WERI-Rb-1 (cell line): ENCODE data around the gene CACYBP.
A peak's percentile ranks its signal among the peaks of the same experiment; 100 is the strongest.

Source experiments
- DNase-seq: peaks from one replicate; pipeline ENCODE4 v3.0.0-alpha.2; 2020
- H3K27ac ChIP-seq: fragments of 250-450 bp; sonication (Bioruptor Pico); 2 replicates; pipeline ENCODE4 v1.5.1; 2020; ENCODE audit warnings: mild to moderate bottlenecking, moderate library complexity
- H3K27me3 ChIP-seq: fragments of 250-450 bp; sonication (Bioruptor Pico); 2 replicates; pipeline ENCODE4 v1.5.1; 2021; ENCODE audit warnings: mild to moderate bottlenecking, low read depth, moderate library complexity; ENCODE audit not compliant: insufficient read depth, severe bottlenecking
- H3K36me3 ChIP-seq: fragments of 250-450 bp; sonication (Bioruptor Pico); 2 replicates; pipeline ENCODE4 v1.5.1; 2020; ENCODE audit warnings: mild to moderate bottlenecking, moderate library complexity
- H3K4me3 ChIP-seq: 2 replicates; pipeline ENCODE4 v1.5.1; 2011; ENCODE audit warnings: low read depth, mild to moderate bottlenecking, control low read depth, low read length
- H3K9me3 ChIP-seq: fragments of 250-450 bp; sonication (Bioruptor Pico); 2 replicates; pipeline ENCODE4 v1.5.1; 2021; ENCODE audit warnings: mild to moderate bottlenecking, moderate library complexity; ENCODE audit not compliant: severe bottlenecking
- CTCF ChIP-seq: IDR thresholded peaks from 2 replicates; pipeline ENCODE4 v1.5.1; 2011; ENCODE audit warnings: low read depth, mild to moderate bottlenecking, control low read depth, inconsistent platforms, low read length

CACYBP gene

DNA sequence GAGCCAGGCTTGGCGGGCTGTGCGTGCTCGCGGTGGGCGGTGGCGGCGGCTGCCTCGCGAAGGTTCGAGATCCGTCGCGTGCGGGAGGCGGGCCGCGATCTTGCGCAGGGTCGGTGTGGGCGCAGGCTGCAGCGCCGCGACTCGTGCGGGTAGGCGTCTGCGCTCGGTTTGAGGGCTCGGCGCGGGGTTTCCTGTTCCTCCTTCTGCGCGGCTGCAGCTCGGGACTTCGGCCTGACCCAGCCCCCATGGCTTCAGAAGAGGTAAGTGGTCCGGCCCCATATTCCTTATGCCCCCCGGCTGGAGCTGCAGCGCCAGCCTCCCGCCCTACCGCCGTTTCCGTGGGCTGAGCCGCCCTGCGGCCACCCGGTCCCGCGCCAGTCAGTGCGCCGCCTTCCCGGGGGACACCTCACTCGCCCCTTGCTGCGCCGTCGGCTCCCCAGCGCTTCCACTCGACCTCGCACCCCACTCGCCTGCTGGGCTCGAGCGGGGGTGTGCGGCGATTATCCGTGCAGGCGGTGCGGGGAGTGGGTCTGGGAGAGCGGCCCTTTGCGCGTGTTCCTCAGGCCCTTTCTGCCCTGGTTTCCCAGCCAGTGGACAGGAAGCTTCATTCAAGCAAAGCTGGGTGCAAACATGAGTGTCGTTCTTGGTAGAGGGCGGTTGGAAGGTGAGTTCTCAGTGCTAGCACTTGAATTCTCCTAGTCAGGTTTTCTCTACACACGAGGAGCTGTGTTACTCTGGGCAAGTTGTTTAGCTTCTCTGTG lies at the start of gene CACYBP:
TSS of gene CACYBP (plus strand) at position 12 of the 761 bp plus-strand sequence. CDS start at position 246, 234 bp downstream.
- no peak for DNase-seq
- H3K36me3 ChIP-seq, result peaks cover 26% of the 10 kb centered on the region
- TF ChIP-seq CTCF, result peak; percentile 15; the same call in 1 of the 2 replicates
- no peaks in the 10 kb centered on the region for H3K27me3 ChIP-seq
- H3K4me3 ChIP-seq, result peak within 1 kb of the TSS; percentile 98
- no peaks in the 10 kb centered on the region for H3K9me3 ChIP-seq
- peak within 1 kb of the TSS; percentile 99 for H3K27ac ChIP-seq

- DNase-seq, result no peak
- no peaks in the 10 kb centered on the region for H3K36me3 ChIP-seq
- no peak overlapping the region for H3K4me3 ChIP-seq
- no peaks in the 10 kb centered on the region for H3K27me3 ChIP-seq
- no peak for TF ChIP-seq CTCF
- H3K9me3 ChIP-seq, result no peaks in the 10 kb centered on the region
- H3K27ac ChIP-seq, result no peak overlapping the region
These were observed 46.3 kb upstream of the CACYBP start for GRCh38 chr1:174953285-174954072.

DNA sequence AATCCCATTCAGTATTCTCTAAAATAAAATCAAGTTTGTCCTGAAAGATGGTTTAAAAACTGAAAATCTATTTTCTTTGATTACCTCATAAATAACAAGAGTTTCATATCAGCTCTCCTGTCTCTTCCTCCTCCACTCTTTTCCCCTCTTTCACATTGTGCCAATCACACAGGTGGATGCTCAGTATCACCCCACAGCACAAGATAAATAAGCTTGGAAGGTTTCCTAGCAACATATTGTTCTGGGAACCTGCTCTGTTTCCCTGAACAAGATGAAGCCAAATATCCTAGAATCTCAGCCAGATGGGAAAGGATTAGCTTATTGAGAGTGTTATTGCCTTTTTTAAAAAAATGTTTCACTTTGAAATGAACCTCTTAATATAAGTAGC lies 45.7 kb upstream of the CACYBP start:
- no peak overlapping the region for H3K27ac ChIP-seq
- no peak for DNase-seq

DNA sequence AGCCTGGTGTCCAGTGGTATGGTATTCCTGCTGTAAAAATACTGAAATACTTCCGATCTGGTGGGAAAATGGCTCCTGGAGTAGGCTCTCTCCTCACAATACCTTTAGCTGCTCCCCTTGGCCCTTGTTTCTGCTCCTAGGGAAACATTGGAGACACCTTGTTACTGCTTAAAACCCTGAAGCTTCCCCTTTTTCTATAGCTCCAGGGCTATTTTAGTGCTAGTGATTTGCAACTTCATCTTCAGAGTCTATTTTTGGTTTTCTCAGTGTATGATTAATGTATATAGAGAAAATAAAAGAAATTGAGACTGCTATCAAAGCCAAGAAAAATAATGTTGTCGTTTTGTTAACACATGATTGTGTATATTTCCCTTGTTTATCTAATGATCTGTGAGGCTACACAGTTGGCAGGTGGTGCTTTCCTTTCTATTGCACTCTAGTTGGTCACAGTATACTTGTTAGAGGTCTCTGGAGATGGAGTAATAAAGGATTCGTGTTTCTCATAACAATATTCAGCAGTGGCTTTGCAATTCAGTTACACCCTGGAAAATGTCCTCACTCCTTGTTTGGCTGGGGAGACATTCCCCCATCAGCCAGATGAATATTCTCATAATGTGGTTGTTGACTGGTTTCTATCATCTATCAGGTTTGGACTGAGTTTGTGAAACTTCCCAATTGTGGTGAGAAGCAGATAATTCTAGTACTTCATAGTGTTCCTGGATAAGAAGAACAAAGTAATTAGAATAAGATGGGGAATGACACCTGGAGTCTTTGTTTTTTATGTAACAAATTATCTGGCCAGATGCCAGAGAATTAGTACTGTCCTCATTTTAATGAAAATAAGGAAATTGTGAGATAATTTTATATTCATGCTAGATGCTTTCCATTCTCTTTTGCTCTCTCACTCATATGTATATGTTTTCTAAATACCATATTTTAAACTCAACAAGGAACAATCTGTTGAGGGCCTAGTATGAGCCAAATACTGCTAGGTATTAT lies 44.8 kb upstream of the CACYBP start:
- H3K36me3 ChIP-seq, result no peaks in the 10 kb centered on the region
- no peaks in the 10 kb centered on the region for H3K27me3 ChIP-seq
- DNase-seq, result no peak
- no peak for TF ChIP-seq CTCF
- H3K27ac ChIP-seq, result no peak overlapping the region
- no peaks in the 10 kb centered on the region for H3K9me3 ChIP-seq
- H3K4me3 ChIP-seq, result no peak overlapping the region

More for the DNA sequence above, 45.7 kb upstream of the CACYBP start:
- TF ChIP-seq CTCF, result no peak
- Histone ChIP-seq H3K27me3 (no peaks in the 10 kb centered on the region), H3K9me3 (no peaks in the 10 kb centered on the region), H3K4me3 (no peak overlapping the region), H3K36me3 (no peaks in the 10 kb centered on the region)

DNA sequence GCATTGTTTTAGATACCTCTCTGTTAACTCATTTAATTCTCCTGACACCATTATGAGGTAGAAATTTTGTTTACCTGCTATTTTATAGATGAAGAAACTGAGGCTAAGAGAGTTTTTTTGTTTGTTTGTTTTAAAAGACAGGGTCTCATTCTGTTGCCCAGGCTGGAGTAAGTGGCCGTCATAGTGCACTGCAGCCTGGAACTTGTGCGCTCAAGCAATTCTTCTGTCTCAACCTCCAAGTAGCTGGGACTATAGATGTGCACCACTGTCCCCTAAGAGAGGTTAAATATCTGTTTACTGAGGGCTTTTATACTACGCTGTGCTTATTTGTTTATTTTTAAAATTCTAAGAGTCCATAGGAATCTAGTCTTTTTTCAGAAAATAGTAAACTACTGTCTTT lies 43.7 kb upstream of the CACYBP start:
- Histone ChIP-seq H3K4me3 (no peak overlapping the region), H3K9me3 (no peaks in the 10 kb centered on the region), H3K27me3 (no peaks in the 10 kb centered on the region), H3K36me3 (no peaks in the 10 kb centered on the region), H3K27ac (no peak overlapping the region)
- TF ChIP-seq CTCF, result no peak
- no peak for DNase-seq
